Mucosa of rectum (tissue), 2 donors: ENCODE data around the gene TTC1.

Source experiments
- H3K27ac ChIP-seq, 2 donors: one replicate each; pipeline ENCODE4 v1.7.0; 2013; ENCODE audit warnings: inconsistent platforms in 2 of 2, low read depth in 2 of 2, low read length in 2 of 2
- H3K27me3 ChIP-seq, 2 donors: one replicate each; pipeline ENCODE4 v1.7.0; 2013; ENCODE audit warnings: low read length in 2 of 2; ENCODE audit not compliant: control insufficient read depth in 2 of 2, insufficient read depth in 2 of 2
- H3K36me3 ChIP-seq, 2 donors: one replicate each; pipeline ENCODE4 v1.7.0; 2013; ENCODE audit warnings: low read length in 2 of 2; ENCODE audit not compliant: control insufficient read depth in 2 of 2, insufficient read depth in 2 of 2
- H3K4me1 ChIP-seq, 2 donors: one replicate each; pipeline ENCODE4 v1.7.0; 2013; ENCODE audit warnings: low read length in 2 of 2, mild to moderate bottlenecking in 1 of 2; ENCODE audit not compliant: control insufficient read depth in 2 of 2, insufficient read depth in 2 of 2
- H3K4me3 ChIP-seq, 2 donors: one replicate each; pipeline ENCODE4 v1.7.0; 2013; ENCODE audit warnings: low read length in 2 of 2
- H3K9ac ChIP-seq, 2 donors: one replicate each; pipeline ENCODE4 v1.7.0; 2013; ENCODE audit warnings: low read length in 2 of 2, low read depth in 1 of 2, mild to moderate bottlenecking in 1 of 2
- H3K9me3 ChIP-seq, 2 donors: one replicate each; pipeline ENCODE4 v1.7.0; 2013; ENCODE audit warnings: low read length in 2 of 2; ENCODE audit not compliant: control insufficient read depth in 2 of 2
- donor health status: healthy.
- donor health status: Normal muscosa, but diverticular disease.

Gene TTC1

GRCh38 chr5:160092514-160092913, 83.6 kb downstream of the TTC1 start:
- Histone ChIP-seq H3K36me3 (peaks cover 18 to 28% of the 10 kb centered on the region in 2 donors), H3K27ac (no peak overlapping the region), H3K27me3 (no peaks in the 10 kb centered on the region), H3K4me3 (no peak overlapping the region), H3K9me3 (no peaks in the 10 kb centered on the region), H3K9ac (no peak overlapping the region), H3K4me1 (no peaks in the 10 kb centered on the region)

DNA sequence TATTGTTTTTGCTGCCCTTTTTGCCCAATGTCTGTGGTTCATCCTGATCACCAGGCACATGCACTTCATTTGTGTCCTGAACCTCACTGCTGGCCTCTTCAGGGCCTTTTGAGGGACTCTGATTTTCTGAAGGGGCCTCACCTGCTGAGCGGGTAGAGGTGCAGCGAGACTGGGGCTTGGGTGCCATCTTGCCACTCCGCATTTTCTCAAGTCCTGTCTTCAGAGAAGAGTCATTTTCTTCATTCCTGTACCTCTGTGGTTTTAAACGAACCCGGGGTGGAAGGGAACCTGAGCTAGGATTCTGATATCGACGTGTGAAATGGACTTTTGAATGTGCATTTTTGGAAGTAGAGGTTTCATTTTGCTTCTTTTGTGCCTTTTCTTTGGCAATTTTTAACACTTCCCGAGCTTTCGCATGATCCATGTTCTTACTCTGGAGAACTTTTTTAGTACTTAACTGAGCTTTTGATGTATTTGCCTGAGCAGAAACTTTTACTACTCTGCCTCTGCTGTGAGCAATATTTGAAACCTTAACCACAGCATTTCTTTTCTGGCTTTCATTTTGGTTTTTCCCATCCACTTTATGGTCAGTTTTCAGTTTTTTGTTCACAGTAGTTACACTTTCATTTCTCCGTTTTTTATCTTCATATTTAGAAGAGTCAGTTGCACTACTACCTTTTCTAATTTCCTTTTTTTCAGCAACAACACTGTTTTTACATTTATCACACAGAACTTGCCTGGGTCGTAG, 84.2 kb downstream of the TTC1 start:
- no peaks in the 10 kb centered on the region for H3K4me1 ChIP-seq
- H3K27ac ChIP-seq: no peak overlapping the region
- peaks cover 18 to 28% of the 10 kb centered on the region in 2 donors for H3K36me3 ChIP-seq
- H3K9ac ChIP-seq: no peak overlapping the region
- no peaks in the 10 kb centered on the region for H3K9me3 ChIP-seq
- no peaks in the 10 kb centered on the region for H3K27me3 ChIP-seq
- H3K4me3 ChIP-seq: no peak overlapping the region

DNA sequence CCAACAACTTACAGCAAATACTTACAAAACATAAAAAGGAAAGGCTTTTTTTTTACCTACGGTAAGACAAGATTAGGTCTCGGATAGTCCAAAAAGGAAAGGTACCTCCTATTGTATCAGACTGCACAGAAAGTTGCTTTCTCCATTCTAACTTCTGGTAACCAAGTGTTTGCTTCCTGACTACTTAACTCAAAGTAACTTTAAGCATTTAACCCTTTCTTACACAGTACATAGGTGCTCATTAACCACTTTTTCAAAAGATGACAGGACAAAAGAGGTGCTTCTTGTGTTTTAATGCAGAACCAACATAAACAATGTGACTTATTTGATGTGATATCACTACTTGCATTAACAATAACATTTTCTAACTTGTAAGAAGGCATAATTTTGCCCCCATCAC, 87.2 kb downstream of the TTC1 start:
- Histone ChIP-seq H3K4me1 (no peaks in the 10 kb centered on the region), H3K9ac (no peak overlapping the region), H3K27me3 (no peaks in the 10 kb centered on the region), H3K9me3 (no peaks in the 10 kb centered on the region), H3K4me3 (no peak overlapping the region), H3K36me3 (peaks cover 18 to 26% of the 10 kb centered on the region in 2 donors), H3K27ac (no peak overlapping the region)

DNA sequence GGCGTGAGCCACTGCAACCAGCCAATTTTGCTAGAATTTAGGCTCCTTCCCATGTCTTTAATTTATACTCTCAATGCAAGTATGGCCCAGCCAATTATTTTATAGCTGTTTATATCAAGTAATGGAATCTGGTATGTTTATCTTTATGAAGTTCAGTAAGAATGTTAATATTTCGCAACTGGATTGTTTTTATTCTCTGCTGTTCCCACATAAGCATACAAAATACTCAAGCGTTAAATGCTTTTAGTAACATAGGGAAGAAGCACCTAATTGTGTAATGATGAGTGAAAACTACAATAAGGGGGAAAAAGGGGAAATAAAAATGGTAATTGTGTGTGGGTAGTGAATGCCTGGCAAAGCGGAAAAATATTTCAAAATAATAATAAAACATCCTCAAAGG, 89.1 kb downstream of the TTC1 start:
- Histone ChIP-seq H3K9me3 (no peaks in the 10 kb centered on the region), H3K27ac (no peak overlapping the region), H3K27me3 (no peaks in the 10 kb centered on the region), H3K9ac (no peak overlapping the region), H3K36me3 (peaks cover 9 to 15% of the 10 kb centered on the region in 2 donors), H3K4me3 (no peak overlapping the region), H3K4me1 (no peaks in the 10 kb centered on the region)

GRCh38 chr5:160105686-160106360, 96.9 kb downstream of the TTC1 start:
- no peaks in the 10 kb centered on the region for H3K27me3 ChIP-seq
- peaks cover 3 to 4% of the 10 kb centered on the region in 2 donors for H3K4me1 ChIP-seq
- peak overlapping the region in 1 of 2 donors; percentile 38 for H3K9ac ChIP-seq
- H3K27ac ChIP-seq: peak overlapping the region in 1 of 2 donors; percentile 9
- H3K4me3 ChIP-seq: no peak overlapping the region
- peaks cover 9 to 11% of the 10 kb centered on the region in 2 donors for H3K36me3 ChIP-seq
- H3K9me3 ChIP-seq: no peaks in the 10 kb centered on the region

DNA sequence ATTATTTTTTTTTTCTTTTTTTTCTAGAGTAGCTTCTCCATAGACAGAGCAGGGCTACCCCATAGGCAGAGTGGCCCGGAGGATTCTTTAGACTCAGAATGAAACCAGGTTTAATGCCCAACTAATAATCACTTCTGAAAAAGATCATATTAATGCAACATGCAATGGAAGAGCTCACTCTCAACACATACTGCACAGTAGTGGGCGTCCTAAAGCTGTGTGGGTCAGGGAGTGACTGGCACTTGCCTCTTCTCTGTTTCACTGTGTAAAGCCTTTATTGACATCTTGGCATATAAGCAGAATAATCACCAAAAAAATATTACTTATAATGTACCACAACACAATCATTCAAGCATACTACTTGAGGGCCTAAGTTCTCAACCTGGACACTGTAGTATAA, 99.2 kb downstream of the TTC1 start:
- no peaks in the 10 kb centered on the region for H3K27me3 ChIP-seq
- H3K9ac ChIP-seq: no peak overlapping the region
- no peak overlapping the region for H3K4me3 ChIP-seq
- H3K4me1 ChIP-seq: peaks cover 3 to 4% of the 10 kb centered on the region in 2 donors
- no peaks in the 10 kb centered on the region for H3K9me3 ChIP-seq
- peaks cover 16 to 21% of the 10 kb centered on the region in 2 donors for H3K36me3 ChIP-seq
- H3K27ac ChIP-seq: no peak overlapping the region
